Neural progenitor cell (in vitro differentiated cells): ENCODE results near the gene TYW5. TPM values are rescaled to one million over a fixed set of nuclear protein-coding genes. Genes with fewer than 3 reads are reported as not detected.

ENCODE experiments used
- DNase-seq: peaks from one replicate; pipeline ENCODE4 v3.0.0-alpha.2; 2016; ENCODE audit warnings: low spot score
- H2AFZ ChIP-seq: fragments of 200-600 bp; sonication (generic); replicated peaks from 2 replicates; pipeline ENCODE4 v1.6.1; 2016; ENCODE audit warnings: antibody characterized with exemption
- H3F3A ChIP-seq: fragments of 200-600 bp; sonication (generic); 2 replicates; pipeline ENCODE4 v1.6.1; 2016; ENCODE audit warnings: antibody characterized with exemption, low read depth
- H3K27ac ChIP-seq: fragments of 200-600 bp; sonication (generic); 2 replicates; pipeline ENCODE4 v1.5.1; 2016; ENCODE audit warnings: mild to moderate bottlenecking
- H3K27me3 ChIP-seq: fragments of 200-600 bp; sonication (generic); 2 replicates; pipeline ENCODE4 v1.6.1; 2016; ENCODE audit warnings: mild to moderate bottlenecking, moderate library complexity
- H3K36me3 ChIP-seq: fragments of 200-600 bp; sonication (generic); 2 replicates; pipeline ENCODE4 v1.5.1; 2016
- H3K4me1 ChIP-seq: fragments of 200-600 bp; sonication (generic); 2 replicates; pipeline ENCODE4 v1.6.1; 2016; ENCODE audit warnings: mixed run types
- H3K4me2 ChIP-seq: fragments of 200-600 bp; sonication (generic); 2 replicates; pipeline ENCODE4 v1.6.1; 2016
- H3K4me3 ChIP-seq: fragments of 200-600 bp; sonication (generic); 2 replicates; pipeline ENCODE4 v1.5.1; 2016
- H3K79me2 ChIP-seq: fragments of 200-600 bp; sonication (generic); 2 replicates; pipeline ENCODE4 v1.6.1; 2016; ENCODE audit warnings: low read depth
- H3K9ac ChIP-seq: fragments of 200-600 bp; sonication (generic); 2 replicates; pipeline ENCODE4 v1.6.1; 2016
- H3K9me3 ChIP-seq: fragments of 200-600 bp; sonication (generic); 2 replicates; pipeline ENCODE4 v1.5.1; 2016; ENCODE audit warnings: low read depth
- H4K20me1 ChIP-seq: fragments of 200-600 bp; sonication (generic); 2 replicates; pipeline ENCODE4 v1.6.1; 2016; ENCODE audit warnings: low read depth
- H3K27ac Mint-ChIP-seq: 3 replicates; pipeline ENCODE4 v1.8.0; 2021; ENCODE audit warnings: mixed read lengths
- H3K27me3 Mint-ChIP-seq: 2 replicates; pipeline ENCODE4 v1.8.0; 2022; ENCODE audit warnings: low read depth, mild to moderate bottlenecking, inconsistent platforms, moderate library complexity, mixed read lengths; ENCODE audit not compliant: insufficient read depth
- H3K36me3 Mint-ChIP-seq: 3 replicates; pipeline ENCODE4 v1.8.0; 2021; ENCODE audit warnings: mixed read lengths
- H3K4me1 Mint-ChIP-seq: 3 replicates; pipeline ENCODE4 v1.8.0; 2021; ENCODE audit warnings: mixed read lengths
- H3K4me3 Mint-ChIP-seq: 3 replicates; pipeline ENCODE4 v1.8.0; 2021; ENCODE audit warnings: mild to moderate bottlenecking, moderate library complexity, mixed read lengths
- H3K9me3 Mint-ChIP-seq: 3 replicates; pipeline ENCODE4 v1.8.0; 2020; ENCODE audit warnings: mixed read lengths
- CTCF ChIP-seq: fragments of 200-600 bp; sonication (generic); IDR thresholded peaks from 2 replicates; pipeline ENCODE4 v1.5.1; 2017; ENCODE audit warnings: antibody characterized with exemption, mild to moderate bottlenecking
- EZH2 ChIP-seq: fragments of 200-600 bp; sonication (generic); IDR thresholded peaks from 2 replicates; pipeline ENCODE4 v1.6.1; 2017; ENCODE audit warnings: antibody characterized with exemption, mild to moderate bottlenecking, moderate library complexity
- EZH2phosphoT487 ChIP-seq: fragments of 200-600 bp; sonication (generic); IDR thresholded peaks from 2 replicates; pipeline ENCODE4 v1.6.1; 2017; ENCODE audit warnings: antibody characterized with exemption
- total RNA-seq: library from RNA; depleted of rRNA; stranded (reverse); fragments of >200 nt; gene quantifications from 2 replicates; pipeline ENCODE4 v1.2.3, GENCODE V29; 2015; ENCODE audit warnings: low replicate concordance

TYW5 gene
- total RNA-seq, 1 donor from 2014 or later, result 25.0 TPM

GRCh38 chr2:199928226-199928625, 27.1 kb downstream of the TYW5 start:
- Histone ChIP-seq H3F3A (peaks cover 35% of the 10 kb centered on the region), H3K4me1 (no peaks in the 10 kb centered on the region), H3K36me3 (peaks cover 17% of the 10 kb centered on the region), H3K27me3 (no peaks in the 10 kb centered on the region), H3K4me2 (no peak overlapping the region), H3K79me2 (peaks cover 48% of the 10 kb centered on the region), H2AFZ (no peak overlapping the region), H4K20me1 (peaks cover 49% of the 10 kb centered on the region), H3K9ac (no peak overlapping the region), H3K27ac (no peak overlapping the region), H3K9me3 (no peaks in the 10 kb centered on the region), H3K4me3 (no peak overlapping the region)
- H3K9me3 Mint-ChIP-seq, result no peaks in the 10 kb centered on the region
- peaks cover 4% of the 10 kb centered on the region for H3K4me1 Mint-ChIP-seq
- TF ChIP-seq CTCF (no peak), EZH2 (no peak), EZH2phosphoT487 (no peak)
- H3K36me3 Mint-ChIP-seq, result peaks cover 23% of the 10 kb centered on the region
- no peaks in the 10 kb centered on the region for H3K27me3 Mint-ChIP-seq
- H3K4me3 Mint-ChIP-seq, result no peak overlapping the region
- DNase-seq, result no peak
- no peak overlapping the region for H3K27ac Mint-ChIP-seq

GRCh38 chr2:199926806-199927205, 28.5 kb downstream of the TYW5 start:
- no peak overlapping the region for H3K4me3 ChIP-seq
- H3K27ac ChIP-seq, result no peak overlapping the region
- no peak for TF ChIP-seq CTCF
- H3F3A ChIP-seq, result peaks cover 23% of the 10 kb centered on the region
- no peak overlapping the region for H3K4me2 ChIP-seq
- Mint-ChIP-seq H3K4me3 (no peak overlapping the region), H3K4me1 (peaks cover 8% of the 10 kb centered on the region), H3K9me3 (no peaks in the 10 kb centered on the region), H3K36me3 (peaks cover 24% of the 10 kb centered on the region), H3K27ac (no peak overlapping the region), H3K27me3 (no peaks in the 10 kb centered on the region)
- no peaks in the 10 kb centered on the region for H3K27me3 ChIP-seq
- peaks cover 52% of the 10 kb centered on the region for H4K20me1 ChIP-seq
- H3K79me2 ChIP-seq, result peaks cover 62% of the 10 kb centered on the region
- H3K9ac ChIP-seq, result no peak overlapping the region
- H3K4me1 ChIP-seq, result no peaks in the 10 kb centered on the region
- H3K36me3 ChIP-seq, result peaks cover 17% of the 10 kb centered on the region
- no peak for DNase-seq
- H3K9me3 ChIP-seq, result no peaks in the 10 kb centered on the region
- no peak overlapping the region for H2AFZ ChIP-seq

GRCh38 chr2:199923924-199924323, 31.4 kb downstream of the TYW5 start:
- Mint-ChIP-seq H3K9me3 (peaks cover 7% of the 10 kb centered on the region), H3K4me1 (peaks cover 8% of the 10 kb centered on the region), H3K36me3 (peaks cover 39% of the 10 kb centered on the region), H3K4me3 (no peak overlapping the region), H3K27me3 (no peaks in the 10 kb centered on the region), H3K27ac (no peak overlapping the region)
- Histone ChIP-seq H3K4me2 (no peak overlapping the region), H3K4me1 (no peaks in the 10 kb centered on the region), H3F3A (peaks cover 15% of the 10 kb centered on the region), H2AFZ (no peak overlapping the region), H3K79me2 (peaks cover 90% of the 10 kb centered on the region), H3K36me3 (peaks cover 27% of the 10 kb centered on the region), H4K20me1 (peaks cover 55% of the 10 kb centered on the region), H3K9ac (no peak overlapping the region), H3K27ac (no peak overlapping the region), H3K4me3 (no peak overlapping the region), H3K27me3 (no peaks in the 10 kb centered on the region), H3K9me3 (no peaks in the 10 kb centered on the region)
- TF ChIP-seq EZH2phosphoT487, result no peak
- no peak for TF ChIP-seq CTCF
- TF ChIP-seq EZH2, result no peak
- DNase-seq, result no peak
